Astrocyte (in vitro differentiated cells and primary cell): Measurements from ENCODE around the gene ZNF467. TPM values are rescaled to one million over a fixed set of nuclear protein-coding genes. Genes with fewer than 3 reads are reported as not detected.

Experiments
- DNase-seq: peaks from one replicate; pipeline ENCODE4 v3.0.0-alpha.2; 2010; ENCODE audit warnings: low read depth
- FAIRE-seq: peaks from 2 replicates; lab custom pipeline; 2011; peaks lifted over from hg19 to GRCh38; lab: Jason Lieb, UNC
- H2AFZ ChIP-seq: 2 replicates; pipeline ENCODE4 v1.6.0; 2012; ENCODE audit warnings: low read depth, low read length, inconsistent platforms
- H3K27ac ChIP-seq: 2 replicates; pipeline ENCODE4 v1.5.1; 2011; ENCODE audit warnings: low read depth, low read length, inconsistent platforms
- H3K27me3 ChIP-seq: 2 replicates; pipeline ENCODE4 v1.6.0; 2011; ENCODE audit warnings: low read length, inconsistent platforms; ENCODE audit not compliant: insufficient read depth
- H3K36me3 ChIP-seq: 2 replicates; pipeline ENCODE4 v1.5.1; 2011; ENCODE audit warnings: low read length, inconsistent platforms; ENCODE audit not compliant: insufficient read depth
- H3K4me1 ChIP-seq: 2 replicates; pipeline ENCODE4 v1.5.1; 2011; ENCODE audit warnings: low read length, inconsistent platforms; ENCODE audit not compliant: insufficient read depth
- H3K4me2 ChIP-seq: 2 replicates; pipeline ENCODE4 v1.6.0; 2012; ENCODE audit warnings: low read length, inconsistent platforms
- H3K4me3 ChIP-seq: 2 replicates; pipeline ENCODE4 v1.5.1; 2011; ENCODE audit warnings: low read depth, mild to moderate bottlenecking, low read length, inconsistent platforms; ENCODE audit not compliant: insufficient read depth
- H3K79me2 ChIP-seq: 2 replicates; pipeline ENCODE4 v1.6.0; 2012; ENCODE audit warnings: mild to moderate bottlenecking, low read length, inconsistent platforms; ENCODE audit not compliant: insufficient read depth
- H3K9ac ChIP-seq: 2 replicates; pipeline ENCODE4 v1.6.0; 2012; ENCODE audit warnings: mild to moderate bottlenecking, low read length, inconsistent platforms
- H3K9me3 ChIP-seq: 2 replicates; pipeline ENCODE4 v1.5.1; 2012; ENCODE audit warnings: low read depth, mild to moderate bottlenecking, low read length, inconsistent platforms; ENCODE audit not compliant: insufficient read depth
- H4K20me1 ChIP-seq: 2 replicates; pipeline ENCODE4 v1.6.0; 2012; ENCODE audit warnings: low read length, inconsistent platforms; ENCODE audit not compliant: insufficient read depth
- H3K27ac Mint-ChIP-seq: one replicate; pipeline ENCODE4 v1.8.0; 2021; ENCODE audit warnings: mild to moderate bottlenecking, mixed read lengths; ENCODE audit not compliant: unreplicated experiment
- H3K27me3 Mint-ChIP-seq: one replicate; pipeline ENCODE4 v1.8.0; 2021; ENCODE audit warnings: low read depth, mixed read lengths; ENCODE audit not compliant: unreplicated experiment
- H3K36me3 Mint-ChIP-seq: one replicate; pipeline ENCODE4 v1.8.0; 2021; ENCODE audit warnings: low read depth, mixed read lengths; ENCODE audit not compliant: unreplicated experiment
- H3K4me1 Mint-ChIP-seq: one replicate; pipeline ENCODE4 v1.8.0; 2021; ENCODE audit warnings: low read depth, mixed read lengths; ENCODE audit not compliant: unreplicated experiment
- H3K4me3 Mint-ChIP-seq: one replicate; pipeline ENCODE4 v1.8.0; 2021; ENCODE audit warnings: mild to moderate bottlenecking, moderate library complexity, mixed read lengths; ENCODE audit not compliant: unreplicated experiment
- H3K9me3 Mint-ChIP-seq: one replicate; pipeline ENCODE4 v1.8.0; 2021; ENCODE audit warnings: mild to moderate bottlenecking, mixed read lengths; ENCODE audit not compliant: unreplicated experiment
- CTCF ChIP-seq: IDR thresholded peaks from 2 replicates; pipeline ENCODE4 v1.5.1; 2011; ENCODE audit warnings: low read depth, mild to moderate bottlenecking, inconsistent platforms, low read length, moderate library complexity; ENCODE audit not compliant: insufficient read depth
- EZH2 ChIP-seq: IDR thresholded peaks from 2 replicates; pipeline ENCODE4 v1.6.1; 2012; ENCODE audit warnings: mild to moderate bottlenecking, low read length, inconsistent platforms; ENCODE audit not compliant: insufficient read depth
- total RNA-seq: library from RNA; stranded (reverse); gene quantifications from 2 replicates; pipeline ENCODE4 v1.2.1, GENCODE V29; 2021

Gene ZNF467
- total RNA-seq, 1 donor from 2014 or later, result 16.6 TPM

- no peaks in the 10 kb centered on the region for H3K9me3 Mint-ChIP-seq
- peaks cover 51% of the 10 kb centered on the region for H3K27me3 Mint-ChIP-seq
- DNase-seq, result no peak
- FAIRE-seq, result no peak
- no peak overlapping the region for H3K4me3 Mint-ChIP-seq
- Histone ChIP-seq H3K9me3 (no peaks in the 10 kb centered on the region), H3K4me2 (no peak overlapping the region), H3K27me3 (peaks cover 5% of the 10 kb centered on the region), H3K27ac (no peak overlapping the region), H3K36me3 (no peaks in the 10 kb centered on the region), H2AFZ (no peak overlapping the region), H3K4me1 (no peaks in the 10 kb centered on the region), H3K4me3 (no peak overlapping the region), H3K79me2 (no peaks in the 10 kb centered on the region), H3K9ac (no peak overlapping the region), H4K20me1 (peaks cover 2% of the 10 kb centered on the region)
- no peaks in the 10 kb centered on the region for H3K4me1 Mint-ChIP-seq
- TF ChIP-seq EZH2 (no peak), CTCF (no peak)
- H3K36me3 Mint-ChIP-seq, result no peaks in the 10 kb centered on the region
- H3K27ac Mint-ChIP-seq, result no peak overlapping the region
These were observed 6.1 kb upstream of the ZNF467 start for GRCh38 chr7:149779502-149779805.

DNA sequence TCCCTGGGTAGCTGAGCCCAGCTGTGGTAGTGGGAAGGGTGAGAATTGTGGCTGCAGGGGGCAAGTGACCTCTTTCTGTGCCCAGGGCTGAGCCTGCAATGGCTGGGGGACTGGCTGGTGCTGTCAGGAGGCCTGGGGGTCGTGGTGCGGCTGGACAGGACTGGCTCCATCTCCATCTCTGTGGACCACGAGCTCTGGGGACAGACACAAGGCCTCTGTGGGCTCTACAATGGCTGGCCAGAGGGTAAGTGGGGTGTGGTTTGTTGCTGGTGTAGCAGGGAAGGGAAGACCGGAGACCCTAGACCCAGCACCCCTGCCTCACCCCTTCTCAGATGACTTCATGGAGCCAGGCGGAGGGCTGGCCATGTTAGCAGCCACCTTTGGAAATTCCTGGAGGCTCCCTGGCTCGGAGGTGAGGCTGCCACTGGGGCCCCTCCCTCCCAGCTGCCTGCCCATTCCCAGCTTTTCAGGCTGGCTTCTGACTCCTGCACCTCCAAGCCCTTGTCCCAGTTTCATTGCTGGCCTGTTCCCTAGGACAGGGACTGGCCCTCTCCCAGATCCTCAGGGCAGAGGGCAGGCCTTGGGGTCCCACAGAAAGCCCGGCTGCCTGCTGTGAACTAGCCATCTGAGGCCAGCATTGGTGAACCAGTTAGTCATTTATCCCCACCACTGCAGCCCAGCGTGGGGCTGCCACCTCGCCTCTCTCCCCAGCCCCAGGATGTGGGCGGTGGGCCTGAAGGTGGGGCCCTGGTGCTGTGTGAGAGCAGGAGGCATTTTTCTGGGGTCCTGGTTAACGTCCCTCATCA lies 5.5 kb upstream of the ZNF467 start:
- Mint-ChIP-seq H3K4me3 (no peak overlapping the region), H3K27me3 (peaks cover 46% of the 10 kb centered on the region)
- DNase-seq, result no peak

More for the DNA sequence above, 5.5 kb upstream of the ZNF467 start:
- no peak for FAIRE-seq
- Histone ChIP-seq H3K36me3 (no peaks in the 10 kb centered on the region), H3K9me3 (no peaks in the 10 kb centered on the region), H3K27me3 (no peaks in the 10 kb centered on the region), H3K79me2 (no peaks in the 10 kb centered on the region), H3K4me3 (no peak overlapping the region), H3K27ac (no peak overlapping the region), H3K9ac (no peak overlapping the region), H2AFZ (no peak overlapping the region), H4K20me1 (peaks cover 7% of the 10 kb centered on the region), H3K4me1 (no peaks in the 10 kb centered on the region), H3K4me2 (no peak overlapping the region)
- no peaks in the 10 kb centered on the region for H3K4me1 Mint-ChIP-seq
- no peak overlapping the region for H3K27ac Mint-ChIP-seq
- TF ChIP-seq CTCF, result no peak
- no peak for TF ChIP-seq EZH2
- H3K36me3 Mint-ChIP-seq, result no peaks in the 10 kb centered on the region
- H3K9me3 Mint-ChIP-seq, result no peaks in the 10 kb centered on the region
